ENCODE measurements around the gene APOBEC2. TPM values are rescaled to one million over a fixed set of nuclear protein-coding genes. Genes with fewer than 3 reads are reported as not detected.

The APOBEC2 gene
- total and polyA plus RNA-seq, 2 experiments from 2014 or later, result not detected

DNA sequence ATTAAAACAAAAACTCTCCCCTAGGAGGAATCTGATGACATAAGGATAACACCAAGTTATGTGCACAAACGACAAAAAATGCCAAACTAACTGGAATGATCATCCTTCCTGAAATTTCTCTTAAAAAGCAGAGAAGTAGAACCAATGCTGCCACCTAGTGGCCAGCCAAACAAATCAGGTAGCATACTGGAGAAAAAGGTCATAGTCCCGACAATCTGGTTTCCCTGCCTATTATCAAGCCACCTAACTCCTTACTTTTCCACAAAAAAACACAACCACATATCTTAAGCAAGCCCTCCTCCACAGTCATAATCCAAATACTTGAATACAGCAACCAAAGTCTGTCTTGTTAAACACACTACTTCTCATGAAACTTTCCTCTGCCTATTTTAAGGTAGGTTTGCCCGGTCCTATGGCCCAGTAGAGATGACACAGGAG lies 13.9 kb downstream of the APOBEC2 start:
- 34 to 35% methylated on average over 3 of the region's 3 CpGs for WGBS, 2 experiments (ENCODE audit: low coverage in 1 of 2, low lambda C conversion rate in 2 of 2, missing lambda C conversion rate in 2 of 2)
- no peaks in the 10 kb centered on the region for H3K9me3 ChIP-seq (ENCODE audit: low read depth)
- no peak overlapping the region for H3K4me3 ChIP-seq

DNA sequence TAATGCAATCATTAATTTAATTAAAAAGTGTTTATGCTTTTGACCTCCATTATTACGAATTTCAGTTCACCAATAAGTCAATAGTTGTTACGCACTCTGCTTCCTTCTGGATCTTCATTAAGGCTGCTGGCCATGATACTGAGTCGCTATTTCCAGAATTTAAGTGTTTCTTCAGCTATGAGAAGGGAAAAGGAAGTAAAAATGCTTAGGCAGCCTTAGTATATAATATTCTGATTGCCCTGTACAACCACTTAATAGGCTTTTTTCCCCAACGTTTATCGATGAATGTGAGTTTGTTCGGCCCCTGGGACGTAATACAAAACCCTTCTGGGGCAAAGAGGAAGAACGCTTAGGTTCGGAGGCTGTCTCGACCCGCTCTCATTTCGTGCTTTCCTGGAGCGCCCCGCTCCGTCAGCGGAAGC lies 18.5 kb downstream of the APOBEC2 start:
- TF ChIP-seq EZH2phosphoT487 (IDR thresholded peaks at IDR 0.05; ENCODE audit: insufficient read depth, low read depth) (no peak), EZH2 (IDR thresholded peaks at IDR 0.05; ENCODE audit: insufficient read depth, poor library complexity, severe bottlenecking) (no peak)
- H3K36me3 ChIP-seq (ENCODE audit: low read depth), result no peaks in the 10 kb centered on the region
- peak overlapping the region; percentile 99 for H3K9ac ChIP-seq
- peaks cover 37% of the 10 kb centered on the region; the same call in 1 of the 2 replicates for H3F3A ChIP-seq (ENCODE audit: insufficient read depth)
- H2AFZ ChIP-seq, result peak overlapping the region; percentile 96
- in situ Hi-C loops (cut with MboI), result no loop called here
- H3K27me3 ChIP-seq (replicated peaks; ENCODE audit: insufficient read depth), result no peaks in the 10 kb centered on the region
- H3K27ac ChIP-seq, result peak overlapping the region; percentile 97
- peak overlapping the region; percentile 88 for H3K4me2 ChIP-seq (ENCODE audit: unreplicated experiment)
- DNase-seq, result no peak
- no peaks in the 10 kb centered on the region for H3K9me2 ChIP-seq (ENCODE audit: insufficient read depth)
- H3K79me2 ChIP-seq (ENCODE audit: insufficient read depth), result peaks cover 33% of the 10 kb centered on the region
- peak overlapping the region; percentile 87 for H3K4me3 ChIP-seq
- no peaks in the 10 kb centered on the region for H3K9me3 ChIP-seq (ENCODE audit: low read depth)
- 1% methylated on average over 16 of the region's 16 CpGs for WGBS, 2 experiments (ENCODE audit: low coverage in 1 of 2, low lambda C conversion rate in 2 of 2, missing lambda C conversion rate in 2 of 2)
- H3K4me1 ChIP-seq (ENCODE audit: insufficient read depth), result peaks cover 32% of the 10 kb centered on the region
- no peaks in the 10 kb centered on the region for H4K20me1 ChIP-seq (ENCODE audit: insufficient read depth)

More for the DNA sequence above, 13.9 kb downstream of the APOBEC2 start:
- Histone ChIP-seq H3F3A (ENCODE audit: insufficient read depth) (peaks cover 16% of the 10 kb centered on the region; the same call in 1 of the 2 replicates), H3K9me2 (ENCODE audit: insufficient read depth) (no peaks in the 10 kb centered on the region), H4K20me1 (ENCODE audit: insufficient read depth) (no peaks in the 10 kb centered on the region), H3K4me1 (ENCODE audit: insufficient read depth) (peaks cover 9% of the 10 kb centered on the region), H3K79me2 (ENCODE audit: insufficient read depth) (no peaks in the 10 kb centered on the region), H3K4me2 (ENCODE audit: unreplicated experiment) (no peak overlapping the region), H3K9ac (no peak overlapping the region), H3K27me3 (replicated peaks; ENCODE audit: insufficient read depth) (no peaks in the 10 kb centered on the region), H3K27ac (no peak overlapping the region), H3K36me3 (ENCODE audit: low read depth) (no peaks in the 10 kb centered on the region), H2AFZ (0 out of 2 replicates have a peak overlapping the region, but pooled peaks have one; percentile 16)
- TF ChIP-seq EZH2 (IDR thresholded peaks at IDR 0.05; ENCODE audit: insufficient read depth, poor library complexity, severe bottlenecking) (no peak), EZH2phosphoT487 (IDR thresholded peaks at IDR 0.05; ENCODE audit: insufficient read depth, low read depth) (no peak)
- DNase-seq, result peak; percentile 77
- in situ Hi-C loops (cut with MboI), result no loop called here

DNA sequence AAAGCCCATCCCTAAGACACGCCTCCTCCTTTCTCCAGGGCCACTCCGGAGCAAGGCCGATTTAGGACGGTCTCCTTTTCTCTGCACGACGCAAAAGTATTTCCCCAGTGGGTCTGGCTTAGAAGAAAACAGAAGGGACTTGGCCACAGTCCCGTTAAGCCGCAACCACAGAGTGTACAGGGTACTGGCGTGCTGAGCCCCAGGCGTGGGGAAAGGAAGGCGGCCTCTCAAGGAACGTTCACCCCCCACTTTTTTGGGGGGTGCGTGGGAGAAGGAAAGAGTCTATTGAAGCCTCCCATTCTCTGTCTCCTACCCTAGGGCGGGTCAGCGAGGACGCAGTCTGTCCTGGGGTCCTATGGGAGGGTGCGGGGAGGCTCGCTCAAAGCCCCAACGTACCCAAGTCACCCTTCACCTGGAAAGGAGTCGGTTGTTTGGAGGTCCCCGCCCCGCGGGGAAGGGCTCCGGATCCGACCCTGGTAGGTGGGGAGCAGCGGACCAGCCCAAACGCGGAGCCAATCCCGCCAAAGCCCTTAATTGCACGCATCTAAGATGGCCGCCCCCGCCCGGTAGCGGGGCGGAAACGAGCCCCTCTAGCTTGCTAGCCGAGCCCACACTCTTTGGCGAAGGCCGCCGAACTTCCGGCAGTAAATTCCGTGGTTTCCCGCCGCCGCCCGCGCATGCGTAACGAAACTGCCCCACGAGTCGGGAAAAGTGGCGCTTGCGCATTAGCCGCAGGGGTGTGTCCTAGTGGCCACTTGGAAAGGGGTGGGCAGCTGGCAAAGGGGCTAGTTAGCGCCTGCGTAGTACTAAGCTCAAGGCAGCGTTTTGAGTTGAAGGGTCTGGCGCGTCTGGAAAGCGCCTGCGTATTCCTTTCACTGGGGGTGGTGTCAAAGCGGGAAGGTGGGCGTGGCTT lies 19.2 kb downstream of the APOBEC2 start, which contains the start of gene OARD1:
OARD1 (minus strand) TSS at position 434 of the 913 bp plus-strand sequence. CDS start 722 bp downstream, outside the sequence.
- peak within 1 kb of the TSS; percentile 96 for H2AFZ ChIP-seq
- peaks cover 39% of the 10 kb centered on the region for H3K79me2 ChIP-seq (ENCODE audit: insufficient read depth)
- peak within 1 kb of the TSS; percentile 97 for H3K27ac ChIP-seq
- peak within 1 kb of the TSS; percentile 87 for H3K4me3 ChIP-seq
- H4K20me1 ChIP-seq (ENCODE audit: insufficient read depth), result no peaks in the 10 kb centered on the region
- peak; percentile 100 for DNase-seq
- H3K27me3 ChIP-seq (replicated peaks; ENCODE audit: insufficient read depth), result no peaks in the 10 kb centered on the region
- H3K4me1 ChIP-seq (ENCODE audit: insufficient read depth), result peaks cover 35% of the 10 kb centered on the region
- H3K4me2 ChIP-seq (ENCODE audit: unreplicated experiment), result peak within 1 kb of the TSS; percentile 99
- H3K36me3 ChIP-seq (ENCODE audit: low read depth), result no peaks in the 10 kb centered on the region
- in situ Hi-C loops (cut with MboI), result no loop called here
- peaks cover 37% of the 10 kb centered on the region; the same call in 1 of the 2 replicates for H3F3A ChIP-seq (ENCODE audit: insufficient read depth)
- no peak for TF ChIP-seq EZH2 (IDR thresholded peaks at IDR 0.05; ENCODE audit: insufficient read depth, poor library complexity, severe bottlenecking)
- no peak for TF ChIP-seq EZH2phosphoT487 (IDR thresholded peaks at IDR 0.05; ENCODE audit: insufficient read depth, low read depth)
- peak within 1 kb of the TSS; percentile 99 for H3K9ac ChIP-seq
- no peaks in the 10 kb centered on the region for H3K9me3 ChIP-seq (ENCODE audit: low read depth)
- 1 to 2% methylated on average over 63 of the region's 63 CpGs for WGBS, 2 experiments (ENCODE audit: low coverage in 1 of 2, low lambda C conversion rate in 2 of 2, missing lambda C conversion rate in 2 of 2)
- no peaks in the 10 kb centered on the region for H3K9me2 ChIP-seq (ENCODE audit: insufficient read depth)

DNA sequence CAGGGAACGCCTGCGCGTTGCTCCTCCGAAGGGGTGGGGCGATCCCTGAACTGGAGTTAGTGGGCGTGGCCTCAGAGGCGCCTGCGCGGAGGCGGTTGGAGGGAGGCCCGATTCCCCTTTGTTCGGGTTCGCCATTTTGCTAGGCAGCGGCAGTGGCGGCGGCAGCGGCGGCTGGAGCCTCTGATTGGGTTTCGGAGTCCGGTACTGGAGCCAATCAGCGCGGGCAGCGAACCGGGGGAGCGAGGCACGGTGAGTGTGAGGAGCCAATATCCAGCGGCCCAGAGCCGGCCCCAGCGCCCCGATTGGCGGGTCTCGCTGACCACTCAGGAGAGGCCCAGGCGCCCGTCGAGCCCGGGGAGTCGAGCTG lies 19.8 kb downstream of the APOBEC2 start, which contains the start of gene NFYA:
NFYA (plus strand) TSS at position 139 of the 367 bp plus-strand sequence. CDS start 6,116 bp downstream, outside the sequence.
- no peaks in the 10 kb centered on the region for H3K36me3 ChIP-seq (ENCODE audit: low read depth)
- H3K4me3 ChIP-seq, result peak within 1 kb of the TSS; percentile 87
- peak within 1 kb of the TSS; percentile 99 for H3K4me2 ChIP-seq (ENCODE audit: unreplicated experiment)
- peaks cover 35% of the 10 kb centered on the region for H3K4me1 ChIP-seq (ENCODE audit: insufficient read depth)
- in situ Hi-C loops (cut with MboI), result no loop called here
- H3K27me3 ChIP-seq (replicated peaks; ENCODE audit: insufficient read depth), result no peaks in the 10 kb centered on the region
- H3K79me2 ChIP-seq (ENCODE audit: insufficient read depth), result peaks cover 46% of the 10 kb centered on the region
- TF ChIP-seq EZH2 (IDR thresholded peaks at IDR 0.05; ENCODE audit: insufficient read depth, poor library complexity, severe bottlenecking) (no peak), EZH2phosphoT487 (IDR thresholded peaks at IDR 0.05; ENCODE audit: insufficient read depth, low read depth) (no peak)
- H3K9me3 ChIP-seq (ENCODE audit: low read depth), result no peaks in the 10 kb centered on the region
- peak within 1 kb of the TSS; percentile 99 for H3K9ac ChIP-seq
- DNase-seq, result no peak
- no peaks in the 10 kb centered on the region for H4K20me1 ChIP-seq (ENCODE audit: insufficient read depth)
- peaks cover 37% of the 10 kb centered on the region; the same call in 1 of the 2 replicates for H3F3A ChIP-seq (ENCODE audit: insufficient read depth)
- 1% methylated on average over 23 to 37 of the region's 37 CpGs for WGBS, 2 experiments (ENCODE audit: low coverage in 1 of 2, low lambda C conversion rate in 2 of 2, missing lambda C conversion rate in 2 of 2)
- peak within 1 kb of the TSS; percentile 96 for H2AFZ ChIP-seq
- no peaks in the 10 kb centered on the region for H3K9me2 ChIP-seq (ENCODE audit: insufficient read depth)
- H3K27ac ChIP-seq, result peak within 1 kb of the TSS; percentile 97

Measured in GM23248 (cell line).